ENCODE measurements around the gene ZFP91.

Gene ZFP91

DNA sequence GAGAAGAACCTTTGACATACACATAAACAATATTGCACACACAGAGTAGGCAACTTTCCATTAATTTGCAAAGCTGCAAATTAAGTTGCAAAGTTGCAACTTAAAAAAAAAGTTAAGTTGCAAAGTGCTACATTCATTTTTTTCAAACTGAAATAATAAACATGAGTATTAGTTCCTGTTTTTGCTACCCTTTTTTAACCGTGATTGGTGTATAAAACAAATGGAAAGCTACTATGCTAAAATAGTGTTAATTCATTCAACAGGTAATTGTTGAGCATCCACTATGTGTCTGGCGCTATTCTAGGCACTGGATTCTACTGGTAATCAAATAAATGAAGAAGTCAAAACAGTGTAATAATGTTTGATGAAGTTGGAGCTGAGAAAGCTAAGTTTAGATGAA, 8.1 kb downstream of the ZFP91 start:
- FAIRE-seq: no peak

DNA sequence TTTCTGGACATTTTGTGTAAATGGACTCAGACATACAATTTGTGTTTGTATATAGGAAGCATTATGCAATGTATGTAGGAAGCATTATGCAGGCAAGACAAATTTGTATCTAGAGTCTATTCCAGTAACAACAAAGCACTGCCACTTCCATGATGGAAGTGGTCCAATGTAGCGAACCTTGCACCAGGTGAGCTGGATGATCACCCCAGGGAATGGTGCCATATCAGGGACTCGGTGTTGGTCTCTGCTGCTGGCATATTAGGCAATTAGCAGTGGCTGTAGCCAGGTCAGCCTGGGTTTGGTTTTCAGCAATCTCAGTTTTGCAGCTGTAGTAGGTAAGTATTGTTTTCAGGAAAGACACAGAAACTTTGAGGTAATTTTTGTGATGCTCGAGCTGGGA, 12.8 kb downstream of the ZFP91 start:
- FAIRE-seq: no peak

DNA sequence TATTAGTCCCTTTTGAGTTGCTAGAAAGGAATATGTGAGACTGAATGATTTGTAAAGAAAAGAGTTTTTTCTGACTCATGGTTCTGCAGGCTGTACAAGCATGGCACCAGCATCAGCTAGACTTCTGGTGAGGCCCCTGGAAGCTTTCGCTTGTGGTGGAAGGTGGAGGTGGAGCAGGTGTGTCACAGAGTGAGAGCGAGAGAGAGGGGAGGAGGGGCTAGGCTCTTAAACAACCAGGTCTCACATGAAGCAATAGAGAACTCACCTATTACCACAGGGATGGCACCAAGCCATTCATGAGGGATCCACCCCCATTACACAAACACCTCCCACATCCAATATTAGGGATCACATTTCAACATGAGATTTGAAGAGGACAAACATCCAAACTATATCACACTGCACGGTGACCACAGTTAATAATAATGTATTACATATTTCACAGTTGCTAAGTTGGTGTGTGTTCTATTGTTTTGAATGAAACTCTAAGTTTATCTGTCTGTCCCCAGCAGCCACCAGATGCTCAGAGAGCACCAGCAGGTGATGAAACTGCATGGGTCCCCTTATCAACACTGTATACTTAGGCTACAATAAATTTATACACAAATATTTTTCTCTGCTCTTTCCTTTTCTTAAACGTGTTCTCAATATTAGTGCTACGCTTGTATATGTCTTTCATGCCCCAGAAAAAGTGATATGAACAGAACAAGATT, 14.1 kb downstream of the ZFP91 start:
- no peak for FAIRE-seq

DNA sequence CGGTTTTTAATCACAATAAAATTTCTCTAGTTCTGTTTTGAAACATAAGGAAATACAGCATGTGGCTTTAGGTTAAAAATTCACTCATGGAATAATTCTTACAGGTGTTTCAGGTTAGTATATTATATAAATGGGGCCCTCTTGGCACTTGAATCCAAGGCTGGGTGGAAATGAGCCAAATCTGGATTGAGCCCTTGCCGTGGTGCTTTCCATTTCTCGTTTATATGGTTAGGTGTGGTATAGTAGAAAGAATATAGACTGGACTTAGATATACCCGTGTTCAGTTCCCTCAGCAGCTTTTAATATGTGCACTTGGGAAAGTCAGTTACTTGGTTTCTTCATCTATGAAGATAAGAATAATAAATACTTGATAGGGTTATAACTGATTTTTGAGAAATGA, 16.0 kb downstream of the ZFP91 start:
- FAIRE-seq: no peak

DNA sequence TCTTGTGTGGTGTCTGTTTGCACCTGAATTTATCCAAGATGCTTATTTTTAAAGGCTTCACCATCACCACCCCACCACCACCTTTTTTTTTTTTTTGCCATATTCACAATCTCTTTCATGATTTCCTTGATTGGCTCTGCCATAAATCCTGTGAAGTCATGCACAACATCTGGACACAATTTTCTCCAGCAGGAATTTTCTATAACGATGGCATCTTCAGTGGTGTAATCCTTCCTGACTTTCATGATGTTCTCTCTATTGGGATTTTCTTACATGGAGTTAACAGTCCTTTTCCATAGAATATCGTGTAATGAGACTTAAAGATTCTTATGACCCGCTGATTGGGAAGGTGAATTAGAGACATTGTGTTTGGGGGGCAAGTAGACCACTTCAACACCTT, 17.8 kb downstream of the ZFP91 start:
- FAIRE-seq: no peak

DNA sequence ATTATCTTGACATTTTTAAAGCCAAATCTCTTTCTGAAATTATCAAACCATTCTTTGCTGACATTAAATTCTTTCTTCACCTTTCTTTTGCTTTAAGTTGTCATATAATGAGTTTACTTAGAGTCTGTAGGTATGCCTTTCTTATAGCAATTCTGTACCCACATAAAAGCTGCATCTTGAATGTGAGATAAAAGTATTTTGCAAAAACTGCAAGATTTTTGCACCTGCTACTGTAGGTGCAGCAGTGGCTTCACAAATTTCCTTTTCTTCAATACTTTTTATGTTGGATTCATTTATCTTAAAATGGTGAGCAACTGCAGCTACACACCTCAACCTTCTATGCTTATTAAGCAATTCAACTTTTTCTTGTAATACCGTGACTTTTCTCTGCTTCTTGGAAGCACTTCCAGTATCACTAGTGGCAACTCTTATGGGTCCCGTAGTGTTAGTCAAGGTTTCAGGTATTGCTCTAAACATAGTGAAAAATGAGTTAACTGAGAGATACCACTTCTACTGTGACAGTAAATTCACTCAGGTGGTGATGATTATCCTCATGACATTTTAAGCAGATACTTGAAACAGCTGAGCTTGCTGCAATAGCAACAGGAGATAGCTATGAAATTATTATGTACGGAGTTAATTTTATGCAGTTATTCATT, 18.8 kb downstream of the ZFP91 start:
- no peak for FAIRE-seq

DNA sequence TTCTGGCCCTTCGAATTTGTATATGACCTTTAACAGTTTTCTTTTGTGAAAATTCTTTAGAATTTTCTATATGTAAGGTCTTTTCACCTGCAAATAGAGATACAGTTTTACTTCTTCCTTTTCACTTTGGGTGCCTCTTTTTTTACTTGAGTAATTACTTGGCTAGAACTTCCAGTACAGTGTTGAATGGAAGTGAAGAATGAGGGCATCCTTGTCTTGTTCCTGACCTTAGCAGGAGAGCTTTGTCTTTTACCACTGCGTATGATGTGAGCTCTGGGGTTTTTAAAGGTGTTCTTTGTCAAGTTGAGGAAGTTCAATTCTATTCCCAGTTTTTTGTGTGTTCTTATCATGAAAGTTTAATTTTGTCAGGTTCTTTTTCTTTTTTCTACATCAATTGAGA, 21.6 kb downstream of the ZFP91 start:
- FAIRE-seq: no peak

DNA sequence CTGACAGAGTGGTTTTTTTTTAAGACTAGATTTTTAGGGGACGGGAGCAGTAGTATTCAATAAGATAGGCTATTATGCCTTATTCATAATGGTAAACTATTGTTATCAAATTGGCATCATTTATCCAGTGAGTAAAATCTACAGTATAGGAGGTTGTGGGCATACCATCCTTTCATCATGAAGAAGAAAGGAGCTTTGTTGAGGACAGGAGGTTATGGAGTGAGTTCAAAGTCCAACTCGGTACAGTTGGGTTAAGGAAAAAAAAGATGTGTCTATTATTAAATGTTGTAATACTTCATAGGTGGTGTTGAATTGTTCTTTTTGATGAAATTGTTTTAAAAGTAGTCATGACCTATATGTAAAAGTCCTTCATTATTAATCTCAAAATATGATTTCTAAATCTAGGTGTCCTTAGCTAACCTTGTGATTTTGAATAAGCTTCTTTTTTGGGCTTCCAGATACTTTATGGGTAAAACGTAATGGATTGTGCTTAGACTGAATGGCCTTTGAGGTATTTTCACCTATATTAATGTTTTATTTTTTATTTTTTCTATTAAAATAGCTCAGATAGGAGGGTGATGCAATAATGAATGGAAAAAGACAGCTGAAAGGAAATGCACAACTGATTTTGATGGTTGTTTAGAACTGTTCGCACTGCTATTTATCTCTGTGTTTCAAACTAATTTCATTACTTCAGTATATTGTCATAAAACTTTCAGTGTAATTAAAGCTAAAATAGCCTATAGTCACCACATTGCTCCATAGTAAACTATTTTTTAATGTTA, 28.3 kb downstream of the ZFP91 start:
- FAIRE-seq: no peak

DNA sequence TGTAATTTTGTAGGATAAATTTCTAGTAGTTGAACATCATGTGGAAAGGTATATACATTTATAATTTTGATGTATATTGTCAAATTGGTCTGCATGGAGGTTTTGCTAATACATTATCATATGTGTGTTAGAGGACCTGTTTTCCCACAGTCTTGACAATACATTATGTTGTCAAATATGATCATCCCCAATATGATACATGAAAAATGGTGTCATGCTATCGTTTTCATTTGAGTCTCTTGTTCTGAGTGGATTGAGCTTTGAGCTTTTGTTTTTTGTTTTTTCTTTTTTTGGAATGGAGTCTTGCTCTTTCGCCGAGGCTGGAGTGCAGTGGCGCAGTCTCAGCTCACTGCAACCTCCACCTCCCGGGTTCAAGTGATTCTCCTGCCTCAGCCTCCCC, 29.5 kb downstream of the ZFP91 start:
- FAIRE-seq: no peak

DNA sequence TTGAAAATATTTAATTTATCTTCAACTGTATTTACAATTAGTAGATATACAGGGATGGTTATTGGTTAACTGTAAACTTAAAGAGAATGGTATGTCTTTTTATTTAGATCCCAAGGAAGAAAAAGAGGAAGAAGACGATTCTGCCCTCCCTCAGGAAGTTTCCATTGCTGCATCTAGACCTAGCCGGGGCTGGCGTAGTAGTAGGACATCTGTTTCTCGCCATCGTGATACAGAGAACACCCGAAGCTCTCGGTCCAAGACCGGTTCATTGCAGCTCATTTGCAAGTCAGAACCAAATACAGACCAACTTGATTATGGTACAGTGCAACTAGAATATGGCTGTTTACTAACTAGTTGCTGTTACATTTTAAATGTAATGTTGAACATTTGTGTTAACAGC, 30.9 kb downstream of the ZFP91 start:
- no peak for FAIRE-seq

DNA sequence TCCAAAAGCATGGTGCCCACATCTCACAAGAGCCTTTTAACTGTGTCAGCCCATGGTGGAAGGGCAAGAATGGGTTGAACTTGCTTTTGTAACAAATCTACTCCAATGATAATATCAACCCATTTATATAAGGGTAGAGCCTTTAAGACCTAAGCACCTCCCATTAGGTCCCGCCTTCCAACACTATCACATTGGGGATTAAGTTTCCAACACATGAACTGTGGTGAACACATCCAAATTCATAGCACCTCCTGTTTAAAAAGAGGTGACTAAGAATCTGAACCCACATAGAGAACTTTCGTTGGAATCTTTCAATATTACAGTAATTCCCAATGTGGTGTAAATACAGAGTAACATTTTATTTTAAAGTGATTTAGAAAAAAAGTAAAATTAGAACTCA, 34.4 kb downstream of the ZFP91 start:
- FAIRE-seq: no peak

DNA sequence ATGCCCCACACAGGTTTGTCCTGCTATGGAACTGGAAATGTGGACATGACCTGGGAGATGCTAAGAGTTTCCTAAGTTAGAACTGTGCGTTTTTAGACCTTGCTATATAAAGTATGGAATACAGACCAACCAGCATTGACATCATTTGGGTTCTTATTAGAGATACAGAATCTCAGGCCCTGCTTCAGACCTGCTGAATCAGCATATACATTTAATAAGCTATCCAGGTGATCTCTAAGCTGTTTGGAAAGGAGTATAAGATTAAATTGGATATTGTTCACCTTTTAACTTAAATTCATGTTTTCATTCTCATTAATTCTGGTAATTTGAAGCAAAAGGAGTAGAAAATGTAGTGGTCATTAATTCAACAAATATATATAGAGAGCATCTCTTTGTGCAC, 36.7 kb downstream of the ZFP91 start:
- FAIRE-seq: no peak

DNA sequence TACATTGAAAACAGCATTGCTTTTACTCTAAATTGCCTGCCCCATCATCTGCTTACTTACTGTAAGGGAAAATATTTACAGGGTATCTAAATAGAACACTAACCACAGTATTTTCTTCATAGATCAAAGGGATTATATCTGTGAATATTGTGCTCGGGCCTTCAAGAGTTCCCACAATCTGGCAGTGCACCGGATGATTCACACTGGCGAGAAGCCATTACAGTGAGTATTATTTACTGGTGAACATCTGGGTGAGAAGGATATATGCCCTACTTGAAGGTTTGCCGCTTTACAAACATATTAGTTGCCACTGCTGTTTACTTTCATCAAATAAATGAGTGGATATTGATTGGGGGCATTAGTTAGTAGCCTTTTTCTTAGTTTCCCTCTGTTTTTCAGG, 37.7 kb downstream of the ZFP91 start:
- FAIRE-seq: no peak

DNA sequence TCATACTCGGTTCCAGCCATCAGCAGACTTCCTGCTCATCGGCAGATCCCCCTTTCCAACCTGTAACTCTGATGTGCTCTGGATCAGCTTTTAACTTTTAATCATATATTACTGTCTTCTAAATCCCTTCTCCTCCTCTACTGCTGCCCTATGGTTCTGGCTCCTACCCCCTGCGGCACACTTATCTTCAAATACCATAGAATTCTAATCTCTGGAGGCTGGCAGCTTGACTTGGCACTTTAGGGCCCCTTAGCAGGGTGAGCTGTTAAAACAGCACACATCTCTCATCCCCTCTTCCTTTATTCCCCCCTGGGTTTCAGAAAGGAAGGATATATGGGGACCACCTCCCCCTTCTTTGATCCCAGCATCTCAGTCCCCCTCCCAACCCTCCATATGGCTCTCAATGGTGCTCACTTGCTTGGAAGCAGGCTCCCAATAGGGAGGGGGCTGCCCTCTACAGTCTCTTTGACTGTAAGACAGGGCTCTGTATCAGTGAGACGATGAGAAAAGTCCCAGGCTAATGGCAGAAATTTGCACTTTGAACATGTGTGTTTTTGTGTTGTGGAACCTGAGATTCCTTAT, 39.2 kb downstream of the ZFP91 start:
- no peak for FAIRE-seq

DNA sequence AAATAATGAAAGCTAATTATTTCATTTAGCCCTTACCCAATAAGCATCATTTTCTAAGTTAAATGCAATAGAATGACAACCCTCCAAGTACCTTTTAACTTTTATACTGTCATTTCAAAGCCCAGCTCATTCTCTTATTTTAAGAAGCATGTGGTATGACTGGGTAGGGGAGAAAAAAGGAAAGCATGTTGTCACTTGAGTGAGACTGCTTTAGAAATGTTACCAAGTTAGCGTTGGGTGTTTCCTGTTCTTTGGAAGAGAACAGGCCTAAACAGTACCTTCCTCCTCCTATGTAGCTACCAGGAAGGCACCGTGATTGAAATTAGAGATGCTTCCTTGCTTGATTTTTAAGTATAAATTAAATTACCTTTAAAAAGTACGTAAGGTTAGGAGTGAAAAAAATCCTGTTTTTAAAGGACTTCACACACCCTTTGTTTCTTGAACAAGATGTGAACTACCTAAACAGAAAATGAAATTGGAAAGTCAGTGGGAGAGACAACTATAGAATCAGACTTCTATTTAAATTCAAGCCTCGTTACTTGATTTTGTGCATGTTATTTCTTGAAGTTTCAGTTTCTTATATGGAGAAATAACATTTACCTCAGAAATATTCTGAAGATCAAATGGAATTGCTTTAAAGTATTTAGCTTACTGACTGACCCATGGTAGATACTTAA, 42.9 kb downstream of the ZFP91 start:
- FAIRE-seq: no peak

DNA sequence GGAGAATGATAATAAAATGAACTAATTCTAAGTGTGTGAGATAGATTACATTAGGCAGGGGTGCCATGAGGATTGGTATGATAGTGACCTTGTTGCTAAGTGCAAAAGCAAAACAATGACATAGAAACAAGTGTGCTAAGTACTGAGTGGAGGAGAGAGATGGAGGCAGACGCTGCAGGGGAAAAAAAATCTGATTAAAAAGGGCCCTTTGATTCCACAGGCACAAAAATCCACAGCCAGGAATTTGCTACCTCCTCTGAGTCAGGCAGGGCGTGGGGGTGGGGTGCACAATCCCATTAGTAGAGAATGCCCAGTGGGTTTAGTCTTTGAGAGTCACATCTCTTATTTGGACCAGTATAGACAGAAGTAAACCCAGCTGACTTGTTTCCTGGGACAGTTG, 43.5 kb downstream of the ZFP91 start, which contains the start of gene CNTF:
Gene CNTF, plus strand, starts transcription at position 322 of the 400 bp plus-strand sequence. CDS start 88 bp downstream, outside the sequence.
- no peak for FAIRE-seq

DNA sequence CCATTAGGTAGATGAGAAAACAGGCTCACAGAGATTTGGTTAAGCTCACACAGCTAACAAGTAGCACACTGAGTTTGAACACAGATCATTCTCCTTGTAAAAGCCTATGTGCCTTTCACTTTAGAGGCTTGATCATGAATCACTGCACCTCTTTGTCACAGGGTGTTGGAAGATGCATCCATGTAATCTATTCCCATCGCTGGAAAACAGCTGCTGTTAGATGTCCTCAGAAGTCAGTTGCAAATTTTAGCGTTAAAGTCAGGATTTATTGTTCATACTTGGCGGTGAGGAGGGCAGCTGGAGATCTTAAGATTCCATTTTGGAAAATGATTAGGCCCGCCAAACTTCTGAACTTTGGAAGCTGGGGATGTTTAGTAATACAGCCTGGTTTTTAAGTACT, 46.2 kb downstream of the ZFP91 start:
- no peak for FAIRE-seq

DNA sequence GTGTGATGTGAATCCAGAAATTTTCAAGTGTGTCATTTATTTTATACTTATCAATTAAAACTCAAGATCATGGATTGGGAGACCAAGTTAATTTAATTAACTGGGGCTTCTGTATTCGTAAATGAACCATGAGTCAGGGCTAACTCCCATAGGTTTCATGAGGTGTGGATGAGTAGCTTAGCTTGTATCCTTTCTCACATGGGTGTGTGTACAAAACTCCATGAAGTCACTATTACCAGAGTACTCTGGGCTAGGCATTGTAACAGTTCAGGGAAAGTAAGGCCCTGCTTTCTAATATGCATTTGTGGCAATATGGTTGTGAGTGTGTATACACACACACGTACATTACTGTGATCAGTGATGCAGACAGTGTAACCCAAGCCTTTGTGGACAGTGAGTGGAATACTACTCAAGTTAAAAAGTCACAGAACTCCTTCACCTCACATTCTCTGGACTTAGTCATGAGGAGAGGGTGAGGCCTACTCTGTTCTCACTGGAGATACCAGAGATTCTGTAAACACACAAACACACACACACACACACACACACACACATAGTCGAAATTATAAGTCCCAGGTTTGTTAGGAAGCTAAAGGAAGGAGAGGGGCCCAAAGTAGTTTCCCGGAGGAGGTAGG, 47.1 kb downstream of the ZFP91 start:
- FAIRE-seq: no peak

DNA sequence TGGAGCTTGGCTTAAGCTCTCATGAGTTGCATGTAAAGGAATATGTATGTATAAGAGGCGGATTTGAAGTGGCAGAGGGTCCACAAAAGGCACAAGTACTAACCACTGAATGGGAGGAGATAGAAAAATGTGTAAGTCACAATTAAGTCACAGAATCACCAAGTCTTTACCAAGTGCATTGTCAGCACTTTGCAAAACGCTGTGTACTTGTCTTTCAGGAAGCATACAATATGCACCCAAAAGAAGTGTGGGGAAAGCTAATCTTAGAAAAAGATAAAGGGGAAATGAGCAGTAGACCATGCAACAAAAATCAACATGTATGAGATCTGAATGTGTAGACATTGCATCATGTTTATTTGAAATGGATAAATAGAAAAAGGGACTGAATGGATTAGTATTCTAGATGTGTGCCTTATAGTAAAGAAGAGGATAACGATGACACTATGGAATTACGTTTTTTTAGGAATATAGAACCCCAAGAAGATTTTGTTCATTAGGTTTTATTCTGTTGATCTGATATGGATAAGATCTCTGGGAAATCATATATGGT, 48.1 kb downstream of the ZFP91 start:
- FAIRE-seq: no peak

DNA sequence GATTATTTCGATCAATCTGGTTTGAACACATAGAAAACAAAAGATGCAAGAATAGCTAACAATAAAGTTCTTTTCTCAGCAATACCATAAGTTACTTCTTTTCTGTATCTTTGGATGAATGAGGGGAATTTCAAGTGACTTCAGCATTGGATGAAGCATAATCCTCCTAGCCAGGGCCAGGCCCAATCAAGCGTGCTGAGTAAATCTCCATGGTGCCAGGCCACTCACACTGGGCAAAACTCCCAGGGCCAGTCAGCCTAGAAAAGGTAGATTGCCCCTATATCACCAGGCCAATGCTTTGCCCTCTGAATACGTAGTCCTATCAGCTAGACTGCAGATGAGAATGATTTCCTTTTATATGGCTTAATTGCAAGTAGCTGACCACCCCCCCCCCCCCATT, 49.6 kb downstream of the ZFP91 start:
- FAIRE-seq: no peak

DNA sequence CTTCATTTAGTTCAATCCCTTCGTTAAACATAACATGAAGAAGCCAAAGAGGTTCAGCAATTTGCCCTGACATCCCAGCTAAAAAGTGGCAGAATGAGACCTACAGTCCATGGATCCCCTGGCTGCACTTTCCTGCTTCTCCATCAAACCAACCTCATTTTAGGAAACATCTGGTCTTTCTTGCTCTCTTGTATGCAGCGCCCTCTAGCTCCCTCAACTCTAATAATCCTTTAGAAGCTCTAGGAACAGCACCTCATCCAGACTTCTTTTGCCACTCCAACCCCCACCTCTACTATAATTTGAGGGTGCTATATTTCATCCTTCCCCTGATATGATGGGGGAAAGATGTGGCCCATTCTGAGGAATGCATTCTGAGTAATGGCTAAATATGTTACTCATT, 51.0 kb downstream of the ZFP91 start:
- FAIRE-seq: no peak

DNA sequence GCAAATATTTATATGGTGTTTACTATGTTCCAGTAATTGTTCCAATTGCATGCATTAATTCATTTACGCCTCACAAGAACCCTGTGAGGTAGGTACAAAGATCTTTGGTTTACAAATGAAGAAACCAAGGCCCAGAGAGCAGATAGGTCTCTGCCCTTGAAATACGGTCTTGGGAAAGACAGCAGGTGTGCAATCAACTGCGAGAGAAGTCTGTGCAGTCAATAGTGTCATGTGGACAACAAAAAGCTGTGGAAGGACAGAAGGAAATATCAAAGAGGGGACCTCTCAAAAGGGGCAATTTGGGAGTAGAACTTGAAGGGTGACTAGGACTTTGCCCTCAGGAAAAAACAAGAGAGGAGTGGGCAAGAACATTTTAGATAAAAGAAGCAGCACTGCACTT, 52.5 kb downstream of the ZFP91 start:
- no peak for FAIRE-seq

Measured in A204.1 (cell line).